Activated CD8-positive, alpha-beta memory T cell treated with anti-CD3 and anti-CD28 coated beads for 48 hours (primary cell): Measurements from ENCODE around the gene OGFR.

ENCODE experiments used
- DNase-seq, 3 experiments: peaks; one replicate each; pipeline ENCODE4 v3.0.0-alpha.2; 2020; ENCODE audit warnings: low read depth in 2 of 3, low spot score in 2 of 3

The OGFR gene

DNA sequence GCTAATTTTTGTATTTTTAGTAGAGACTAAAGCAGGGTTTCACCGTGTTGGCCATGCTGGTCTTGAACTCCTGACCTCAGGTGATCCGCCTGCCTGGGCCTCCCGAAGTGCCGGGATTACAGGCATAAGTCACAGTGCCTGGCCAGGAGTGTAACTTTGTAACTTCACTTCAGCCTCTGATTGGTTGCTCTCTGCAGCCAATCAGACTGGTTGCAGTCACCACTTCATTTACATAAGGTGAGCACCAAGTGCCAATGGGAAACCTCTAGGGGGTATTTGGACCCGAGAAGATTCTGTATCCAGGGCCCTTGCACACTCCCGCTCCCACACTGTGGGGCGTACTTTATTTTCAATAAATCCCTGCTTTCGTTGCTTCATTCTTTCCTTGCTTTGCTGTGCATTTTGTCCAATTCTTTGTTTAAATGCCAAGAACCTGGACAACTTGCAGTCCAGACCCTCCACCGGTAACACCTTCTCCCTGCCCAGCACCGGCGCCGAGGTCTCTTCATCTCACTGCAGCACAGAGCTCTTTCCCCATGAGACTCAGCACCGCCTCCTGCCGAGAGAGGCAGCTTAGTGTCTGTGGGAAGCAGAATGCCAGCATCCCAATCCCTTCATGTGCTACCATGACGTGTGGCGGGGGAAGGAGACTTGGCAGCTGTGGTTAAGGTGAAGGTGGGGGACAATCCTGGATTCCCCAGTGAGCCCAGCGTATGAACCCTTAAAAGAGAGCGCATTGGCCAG is 22.3 kb upstream of the OGFR start:
- no peak for DNase-seq

DNA sequence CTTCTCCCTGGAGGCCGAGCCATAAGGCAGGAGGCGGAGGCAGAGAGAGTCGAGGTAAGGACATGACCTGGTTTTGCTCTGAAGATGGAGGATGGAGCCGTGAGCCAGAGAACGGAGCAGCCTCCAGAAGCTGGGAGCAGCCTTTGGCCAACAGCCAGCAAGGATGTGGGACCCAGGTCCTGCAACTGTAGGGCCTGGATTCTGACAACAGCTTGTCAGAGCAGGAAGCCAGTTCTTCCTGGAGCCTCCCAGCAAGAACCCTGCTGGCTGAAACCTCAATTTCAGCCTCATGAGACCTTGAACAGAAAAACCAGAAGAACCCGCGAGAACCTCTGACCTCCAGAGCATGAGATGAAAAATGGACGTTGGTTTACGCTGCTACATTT is 21.7 kb upstream of the OGFR start:
- DNase-seq: no peak

DNA sequence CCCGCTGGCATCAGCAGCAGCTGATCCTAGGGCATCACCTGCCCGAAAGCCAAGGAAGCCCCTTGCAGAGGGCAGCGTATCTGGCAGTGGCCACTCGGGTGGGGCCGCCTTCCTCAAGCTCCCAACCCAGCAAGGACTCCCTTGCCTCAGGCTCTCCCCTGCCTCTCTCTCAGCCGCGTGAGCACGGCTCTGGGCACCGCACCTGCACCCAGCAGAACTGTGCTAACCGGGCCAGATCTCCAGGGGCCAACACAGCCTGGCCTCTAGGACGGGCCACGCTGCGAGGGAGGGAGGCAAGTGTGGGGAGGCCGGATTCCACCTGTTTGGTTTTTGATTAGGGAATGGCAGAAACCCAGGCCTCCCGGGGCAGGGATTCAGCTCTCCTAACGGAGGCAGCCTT is 20.1 kb upstream of the OGFR start:
- no peak for DNase-seq

DNA sequence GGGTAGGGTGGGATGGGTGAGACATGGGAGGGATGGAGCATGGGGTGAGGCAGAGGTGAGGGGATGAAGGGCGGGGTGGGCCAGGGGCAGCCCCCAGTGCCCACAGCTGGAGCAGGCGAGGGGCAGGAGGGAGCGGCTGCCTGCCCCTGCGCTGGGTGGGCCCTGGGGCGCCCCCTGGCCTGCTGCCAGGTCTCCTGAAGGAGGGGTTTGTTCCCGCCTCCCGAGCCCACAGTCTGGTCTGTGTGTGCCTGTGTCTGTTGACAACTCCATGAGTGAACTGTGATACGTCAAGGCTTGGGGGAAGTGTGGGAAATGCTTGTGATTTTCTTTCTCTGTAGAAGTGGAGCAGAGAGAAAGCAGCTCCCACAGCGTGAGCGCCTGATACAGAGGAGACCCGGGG is 19.2 kb upstream of the OGFR start:
- DNase-seq: no peak

DNA sequence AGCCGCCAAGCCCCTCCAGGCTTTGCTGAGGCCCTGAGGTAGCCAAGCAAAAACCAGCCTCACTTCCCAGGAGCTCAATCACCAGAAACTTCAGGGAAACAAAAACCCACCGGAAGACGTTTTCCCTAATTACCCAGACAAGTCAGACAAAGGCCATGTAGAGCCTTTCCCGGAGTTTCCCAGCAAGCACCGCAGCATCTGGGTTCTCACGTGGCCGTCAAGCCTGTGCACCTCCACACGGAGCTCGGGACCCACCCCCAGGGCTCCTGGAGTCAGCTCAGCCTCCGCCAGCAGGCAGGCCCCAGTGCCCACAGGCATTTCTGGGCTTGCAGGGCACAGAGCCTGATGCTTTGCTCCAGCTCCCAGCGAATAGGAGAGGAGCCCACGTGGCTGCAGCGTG is 18.5 kb upstream of the OGFR start:
- DNase-seq: no peak

DNA sequence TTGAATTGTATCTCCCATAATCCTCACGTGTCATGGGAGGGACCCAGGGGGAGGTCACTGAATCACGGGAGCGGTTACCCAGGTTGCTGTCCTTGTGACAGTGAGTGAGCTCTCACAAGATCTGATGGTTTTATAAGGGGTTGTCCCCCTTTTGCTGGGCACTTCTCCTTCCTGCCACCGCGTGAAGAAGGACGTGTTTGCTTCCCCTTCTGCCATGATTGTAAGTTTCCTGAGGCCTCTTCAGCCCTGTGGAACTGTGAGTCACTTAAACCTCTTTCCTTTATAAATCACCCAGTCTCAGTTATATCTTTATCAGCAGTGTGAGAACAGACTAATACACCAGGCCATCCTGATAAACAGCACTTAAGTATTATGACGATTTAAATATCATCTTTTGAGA is 17.3 kb upstream of the OGFR start:
- no peak for DNase-seq

DNA sequence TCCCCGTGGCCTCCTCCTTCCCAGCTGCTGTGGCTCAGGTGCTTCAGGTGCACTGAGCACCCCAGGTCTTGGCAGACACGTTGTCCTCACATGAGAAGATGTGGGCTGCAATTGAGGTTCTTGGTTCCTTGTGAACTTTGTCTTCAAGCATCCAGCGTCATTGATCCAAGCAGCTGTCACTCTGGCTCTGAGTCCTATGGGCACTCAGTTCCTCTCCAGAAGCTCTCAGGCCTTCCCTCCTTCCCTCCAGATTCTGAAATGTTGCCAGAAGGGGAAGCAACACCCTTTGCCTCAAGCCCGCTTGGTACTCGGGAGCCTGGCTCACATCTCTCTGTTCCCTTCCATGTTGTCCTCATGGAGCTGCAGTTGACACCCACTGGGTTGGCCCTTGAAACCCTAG is 16.8 kb upstream of the OGFR start:
- DNase-seq: no peak

DNA sequence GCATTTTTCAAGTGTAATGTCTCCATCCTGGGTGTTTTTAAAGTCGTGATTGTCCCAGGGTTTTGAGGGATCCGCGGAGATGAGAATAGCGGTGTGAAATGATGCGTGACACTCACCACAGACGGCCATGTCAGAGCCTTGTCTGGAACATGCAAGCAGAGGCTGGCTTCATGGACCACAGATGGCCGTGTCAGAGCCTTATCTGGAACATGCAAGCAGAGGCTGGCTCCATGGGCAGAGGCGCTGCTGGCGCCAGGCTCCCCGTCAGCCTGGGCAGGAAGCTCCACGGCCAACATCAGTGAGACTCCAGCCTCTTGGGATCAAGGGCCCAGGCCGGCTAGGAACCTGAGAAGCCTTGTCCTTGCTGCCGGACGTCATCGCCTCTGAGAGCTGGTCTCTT is 16.0 kb upstream of the OGFR start:
- DNase-seq: no peak

DNA sequence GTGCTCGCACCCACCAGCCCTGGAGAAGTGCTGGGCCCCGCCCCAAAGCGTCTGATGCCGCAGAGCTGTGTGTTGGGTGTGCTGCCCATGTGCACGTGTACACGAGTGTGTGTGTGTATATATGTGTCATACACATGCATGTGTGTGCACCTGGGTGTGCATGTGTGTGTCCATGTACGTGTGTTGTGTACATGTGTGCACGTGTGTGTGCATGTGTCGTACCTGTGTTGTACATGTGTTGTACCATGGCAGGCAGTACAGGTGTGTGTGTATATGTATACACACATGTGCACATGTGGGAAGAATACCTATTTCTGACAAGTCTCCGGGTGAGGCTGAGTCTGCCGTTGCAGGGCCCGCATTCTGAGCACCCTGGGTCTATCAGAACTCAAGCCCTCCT is 14.6 kb upstream of the OGFR start:
- no peak for DNase-seq

DNA sequence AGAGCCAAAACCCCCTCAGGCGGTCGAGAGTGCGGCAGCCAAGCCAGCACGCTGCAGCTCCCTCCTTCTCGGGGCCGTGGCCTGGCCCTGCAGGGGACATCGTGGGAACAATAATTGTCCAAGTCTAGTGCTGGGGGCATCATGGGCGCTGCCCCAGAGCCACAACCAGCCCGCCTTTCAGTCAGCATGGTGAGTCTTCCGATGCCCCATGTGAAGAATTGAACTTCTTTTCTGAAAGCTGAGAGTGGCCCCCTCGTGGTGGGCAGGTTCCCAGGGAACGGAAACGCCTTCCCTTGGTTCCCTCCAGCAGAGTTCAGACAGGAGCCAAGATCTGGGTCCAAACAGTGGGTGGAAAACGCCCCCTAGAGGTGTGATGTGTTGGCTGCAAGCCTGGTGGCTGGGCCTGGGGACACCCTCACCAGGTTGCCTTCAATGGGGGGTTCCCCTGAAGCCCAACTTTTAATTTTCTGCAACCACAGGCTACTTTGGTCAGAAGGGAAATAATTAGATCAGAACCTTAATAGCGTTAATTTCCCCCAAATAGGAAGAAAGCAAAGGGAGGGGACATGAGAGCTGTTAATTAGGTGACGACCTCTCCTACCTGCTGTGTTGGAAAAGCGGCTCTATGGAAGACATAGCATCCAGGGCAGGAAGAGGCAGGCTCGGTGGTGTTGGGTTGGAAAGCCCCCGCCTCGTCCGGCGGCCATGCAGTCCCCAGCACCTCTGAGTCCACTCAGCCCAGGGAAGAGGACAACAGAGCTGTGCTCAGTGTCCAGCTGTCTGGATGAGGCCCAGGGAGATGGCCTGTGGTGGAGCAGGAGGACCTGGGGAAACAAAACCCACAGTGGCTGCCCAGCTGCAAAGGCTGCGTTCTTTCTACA is 13.1 kb upstream of the OGFR start:
- DNase-seq: peak in 2 of 3 experiments; percentile 51 to 62

DNA sequence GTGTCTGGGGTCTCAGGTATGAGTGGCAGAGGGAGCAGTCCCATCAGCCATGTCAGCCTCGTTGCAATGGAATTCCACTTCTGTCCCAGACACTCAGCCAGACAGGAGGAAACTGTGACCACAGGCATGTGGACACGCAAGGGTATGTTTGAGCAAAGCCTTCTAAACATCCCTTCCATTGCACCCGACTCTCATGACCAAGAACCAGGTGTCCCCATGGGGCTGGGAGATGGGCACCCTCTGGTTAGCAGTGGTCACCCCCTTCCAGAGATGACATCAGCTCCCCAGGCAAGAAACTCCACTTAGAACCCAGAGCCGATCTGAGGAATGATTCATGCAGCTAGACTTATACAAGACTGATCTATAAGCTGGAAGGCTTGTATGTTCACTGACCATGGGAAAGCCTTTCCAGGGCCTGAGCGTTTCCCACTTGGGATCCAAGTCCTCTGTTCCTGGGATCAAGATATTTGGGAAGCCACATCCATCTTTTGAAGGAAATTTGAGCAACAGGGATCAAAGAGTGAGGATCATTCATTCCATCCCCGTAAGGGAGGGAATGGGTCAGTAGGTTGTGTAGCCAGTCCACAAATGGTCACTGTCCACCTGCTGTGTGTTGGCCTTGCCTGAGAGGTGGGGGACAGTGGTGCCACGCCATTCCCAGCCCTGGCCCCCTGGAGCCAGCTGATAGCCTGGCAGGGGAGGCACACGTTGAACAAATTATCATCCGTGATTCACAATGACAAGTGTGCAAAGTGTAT is 12.3 kb upstream of the OGFR start:
- no peak for DNase-seq

DNA sequence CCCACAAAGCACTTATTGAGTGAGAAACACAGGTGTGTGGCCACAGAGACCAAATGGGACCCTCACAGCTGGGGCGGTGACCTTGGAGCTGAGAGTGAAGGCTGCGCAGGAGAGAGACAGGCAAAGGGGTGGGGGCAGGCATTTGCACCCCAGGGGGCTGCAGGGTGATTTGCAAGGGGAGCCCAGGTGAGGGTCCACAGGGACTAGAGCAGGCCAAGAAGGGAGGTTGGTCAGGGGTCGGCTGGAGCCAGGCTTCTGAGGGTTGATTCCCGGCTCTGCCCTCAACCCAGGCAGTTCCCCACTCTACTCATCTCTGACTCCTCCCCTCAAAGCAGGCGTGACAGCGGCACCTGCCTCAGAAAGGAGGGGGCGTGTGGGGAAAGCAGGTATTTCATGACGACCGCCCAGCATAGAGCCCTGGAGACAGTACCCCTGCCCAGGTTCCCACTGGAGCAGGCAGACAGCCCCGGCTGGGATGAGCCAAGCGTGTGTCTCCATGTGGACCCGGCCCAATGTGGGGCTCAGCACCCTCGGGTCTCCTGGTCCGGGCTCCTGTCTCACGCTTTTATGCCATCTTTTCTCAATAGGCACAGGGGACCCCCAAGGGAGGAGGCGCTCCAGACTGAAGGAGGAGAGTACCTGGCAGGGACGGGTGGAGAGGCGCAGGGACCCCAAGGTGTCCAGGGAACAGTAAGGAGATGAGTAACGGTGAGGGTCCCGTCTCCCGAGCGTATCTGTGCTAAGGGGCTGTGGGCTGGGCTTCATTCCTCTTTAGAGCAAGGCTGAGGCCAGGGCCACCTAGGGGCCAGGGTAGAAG is 11.5 kb upstream of the OGFR start:
- no peak for DNase-seq

DNA sequence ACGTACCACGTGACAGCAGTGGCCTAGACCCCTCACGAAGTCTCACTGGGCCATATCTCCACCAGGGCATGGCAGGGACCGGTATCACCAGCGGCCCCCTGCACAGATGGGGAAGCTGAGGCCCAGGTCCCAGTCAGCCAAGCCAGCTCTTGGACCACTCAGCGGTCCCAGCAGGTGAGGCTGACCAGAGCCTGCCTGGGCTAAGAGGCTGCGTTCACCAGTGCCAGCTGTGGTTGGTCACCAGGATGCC is 11.0 kb upstream of the OGFR start:
- DNase-seq: no peak

DNA sequence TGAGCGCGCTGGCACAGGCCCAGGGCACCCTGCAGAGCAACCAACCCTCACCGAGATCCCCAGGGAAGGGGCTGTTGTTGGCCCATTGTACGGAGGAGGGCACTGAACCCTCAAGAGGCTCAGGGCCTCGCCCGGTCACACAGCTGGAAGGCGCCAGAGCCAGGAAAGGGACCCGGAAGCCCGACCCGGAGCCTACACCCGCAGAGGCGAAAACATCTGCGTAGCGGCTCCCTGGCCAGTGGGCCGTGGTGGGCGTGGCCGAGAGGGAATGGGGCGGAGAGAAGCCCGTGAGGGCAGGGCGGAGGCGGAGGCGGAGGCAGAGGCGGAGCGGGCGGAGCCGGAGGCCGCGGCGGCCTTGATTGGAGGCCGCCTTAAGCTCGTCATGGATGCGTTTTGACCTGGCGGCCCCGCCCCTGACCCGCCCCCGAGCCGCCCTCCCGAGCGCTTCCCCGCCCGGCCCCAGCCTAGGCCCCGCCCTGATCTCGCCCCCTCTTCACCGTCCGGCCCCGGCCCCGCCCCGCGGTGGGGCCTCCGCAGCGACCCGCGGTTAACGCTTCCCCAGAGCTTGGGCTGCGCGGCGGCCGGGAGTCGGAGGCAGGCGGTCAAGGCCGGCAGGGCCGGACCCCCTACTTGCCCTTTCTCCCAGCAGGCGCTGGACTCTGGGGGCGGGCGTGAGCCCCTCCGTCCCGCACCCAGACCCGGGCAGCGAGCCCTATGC is 10.5 kb upstream of the OGFR start:
- DNase-seq: peak; percentile 83 to 92 (median 90)

DNA sequence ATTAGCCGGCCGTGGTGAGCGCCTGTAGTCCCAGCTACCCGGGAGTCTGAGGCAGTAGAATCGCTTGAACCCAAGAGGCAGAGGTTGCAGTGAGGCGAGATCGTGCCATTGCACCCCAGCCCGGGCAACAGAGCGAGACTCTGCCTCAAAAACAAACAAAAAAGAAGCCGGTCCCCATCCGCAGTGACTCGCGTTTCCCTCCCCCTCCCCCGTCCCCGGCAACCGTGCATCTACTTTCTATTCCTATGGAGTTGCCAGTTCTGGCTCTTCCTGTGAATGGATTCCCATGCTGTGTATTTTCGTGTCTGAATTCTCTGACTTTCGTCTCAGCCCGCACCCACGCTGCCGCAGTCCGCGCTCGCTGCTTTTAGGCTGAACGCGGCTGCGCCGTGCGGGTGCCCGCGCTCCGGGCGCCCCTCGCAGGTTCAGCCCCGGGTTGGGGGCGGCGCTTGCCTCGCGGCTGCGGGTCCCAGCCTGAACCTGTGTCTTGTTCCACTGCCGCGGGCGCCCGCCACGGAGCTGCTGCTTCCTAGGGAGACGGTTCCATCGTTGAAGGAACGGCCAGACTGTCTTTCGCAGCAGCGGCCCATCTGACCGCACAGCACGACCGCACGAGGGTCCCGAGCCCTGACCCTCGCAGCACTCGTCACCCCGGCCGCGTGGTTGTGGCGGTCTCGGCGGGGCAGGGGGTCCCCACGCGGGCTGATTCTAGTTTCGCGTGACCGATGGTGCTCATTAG is 9.4 kb upstream of the OGFR start:
- peak in 2 of 3 experiments; percentile 55 to 57 for DNase-seq

DNA sequence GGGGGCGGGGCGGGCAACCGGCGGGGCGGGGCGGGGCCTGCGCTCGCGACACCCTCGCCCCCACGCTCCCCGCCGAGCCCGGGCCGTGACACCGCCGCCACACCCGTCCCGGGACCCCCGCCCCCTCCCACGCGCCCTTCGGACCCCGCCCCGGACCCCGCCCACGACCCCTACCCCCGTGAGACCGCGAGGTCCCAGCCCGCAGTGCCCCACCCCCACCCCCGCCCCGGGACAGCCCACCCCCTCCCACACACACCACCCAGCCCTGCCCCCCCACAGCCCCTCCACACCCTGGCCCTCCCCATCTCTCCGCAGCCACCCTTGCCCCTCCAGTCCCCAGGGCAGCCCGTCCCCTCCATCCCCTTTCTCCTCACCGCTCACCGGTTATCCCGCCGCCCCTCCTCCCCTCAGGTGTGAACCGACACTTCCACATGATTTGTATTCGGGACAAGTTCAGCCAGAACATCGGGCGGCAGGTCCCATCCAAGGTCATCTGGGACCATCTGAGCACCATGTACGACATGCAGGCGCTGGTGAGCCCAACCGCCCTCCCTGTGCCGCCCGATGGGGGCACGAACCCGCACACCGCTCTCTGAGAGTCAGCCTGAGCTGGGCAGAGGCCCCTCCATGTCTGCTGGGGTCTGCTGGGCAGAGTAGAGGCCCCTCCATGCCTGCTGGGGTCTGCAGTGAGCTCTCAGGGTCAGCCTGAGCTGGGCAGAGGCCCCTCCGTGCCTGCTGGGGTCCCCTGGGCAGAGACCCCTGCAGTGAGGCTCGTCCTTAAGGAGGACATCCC is 7.7 kb upstream of the OGFR start:
- DNase-seq: no peak

DNA sequence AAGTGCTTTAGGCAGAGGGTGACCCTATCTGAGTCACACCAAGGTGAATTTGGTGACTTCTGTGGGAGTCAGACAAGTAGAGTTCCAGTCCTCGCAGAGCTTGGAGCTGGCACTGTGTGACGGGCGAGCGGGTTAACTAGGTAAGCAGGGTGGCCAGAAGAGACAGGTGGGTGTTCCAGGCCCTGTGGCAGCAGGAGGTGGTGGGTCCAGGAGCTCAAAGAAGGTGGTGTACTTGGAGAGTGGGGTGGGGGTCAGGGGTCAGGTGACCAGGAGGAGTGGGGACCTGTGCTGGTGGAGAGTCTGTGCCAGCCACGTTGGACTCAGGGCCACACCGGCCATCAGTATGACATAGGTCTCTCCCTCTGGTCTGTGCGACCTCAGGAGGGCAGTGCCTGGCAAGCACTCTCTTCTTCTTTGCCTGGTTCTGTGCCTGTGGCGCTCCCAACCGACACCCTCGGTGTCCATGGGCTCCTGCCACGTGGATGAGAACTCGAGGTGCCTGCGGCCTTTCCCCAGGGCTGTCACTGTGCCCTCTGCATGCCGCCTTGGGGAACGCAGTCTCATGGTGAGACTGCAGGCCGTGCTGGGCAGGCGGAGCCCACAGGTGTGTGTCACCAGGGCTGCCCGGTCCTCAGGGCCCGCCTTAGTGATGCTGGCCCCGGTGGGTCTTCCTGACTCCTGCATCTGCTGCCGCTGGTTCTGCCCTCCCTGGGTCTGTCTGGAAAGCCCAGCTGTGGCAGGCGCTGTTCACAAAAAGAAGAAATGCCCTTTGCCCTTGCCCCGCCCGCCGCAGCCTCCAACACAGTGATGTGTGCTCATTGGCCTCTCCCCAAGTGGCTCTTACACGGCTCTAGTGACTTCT is 6.7 kb upstream of the OGFR start:
- no peak for DNase-seq

DNA sequence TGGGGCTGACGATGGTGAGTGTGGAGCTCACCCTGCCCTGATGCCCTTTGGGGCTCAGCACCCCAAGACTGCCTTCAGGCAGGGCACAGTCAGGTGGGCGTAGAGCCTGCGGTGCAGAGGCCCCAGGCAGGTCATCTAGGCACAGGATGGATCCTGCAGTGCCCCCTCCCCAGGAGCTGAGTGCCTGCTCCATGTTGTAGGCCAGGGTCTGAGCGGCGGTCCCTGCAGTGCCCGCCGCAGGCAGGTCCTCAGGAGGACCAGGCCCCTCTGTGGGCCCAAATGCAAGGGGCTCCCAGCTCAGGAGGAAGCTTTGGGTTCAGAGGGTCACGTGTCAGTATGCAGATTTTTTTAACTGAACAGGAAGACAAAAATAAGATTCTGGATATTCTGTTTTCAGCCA is 5.6 kb upstream of the OGFR start:
- no peak for DNase-seq
